Measurements from ENCODE around the gene NDP.
"Not testable (repeated sequence)": the region's sequence is repeated elsewhere in the genome, so short reads cannot be mapped to it uniquely, and the experiment has no call there.

NDP gene

GRCh38 chrX:43971966-43972961, 926 bp downstream of the NDP start:
- DNase-seq (ENCODE audit: low read depth, low spot score): no peak

- DNase-seq (ENCODE audit: low read depth, low spot score): no peak
Observed at GRCh38 chrX:43970528-43970927, 2.7 kb downstream of the NDP start.

DNA sequence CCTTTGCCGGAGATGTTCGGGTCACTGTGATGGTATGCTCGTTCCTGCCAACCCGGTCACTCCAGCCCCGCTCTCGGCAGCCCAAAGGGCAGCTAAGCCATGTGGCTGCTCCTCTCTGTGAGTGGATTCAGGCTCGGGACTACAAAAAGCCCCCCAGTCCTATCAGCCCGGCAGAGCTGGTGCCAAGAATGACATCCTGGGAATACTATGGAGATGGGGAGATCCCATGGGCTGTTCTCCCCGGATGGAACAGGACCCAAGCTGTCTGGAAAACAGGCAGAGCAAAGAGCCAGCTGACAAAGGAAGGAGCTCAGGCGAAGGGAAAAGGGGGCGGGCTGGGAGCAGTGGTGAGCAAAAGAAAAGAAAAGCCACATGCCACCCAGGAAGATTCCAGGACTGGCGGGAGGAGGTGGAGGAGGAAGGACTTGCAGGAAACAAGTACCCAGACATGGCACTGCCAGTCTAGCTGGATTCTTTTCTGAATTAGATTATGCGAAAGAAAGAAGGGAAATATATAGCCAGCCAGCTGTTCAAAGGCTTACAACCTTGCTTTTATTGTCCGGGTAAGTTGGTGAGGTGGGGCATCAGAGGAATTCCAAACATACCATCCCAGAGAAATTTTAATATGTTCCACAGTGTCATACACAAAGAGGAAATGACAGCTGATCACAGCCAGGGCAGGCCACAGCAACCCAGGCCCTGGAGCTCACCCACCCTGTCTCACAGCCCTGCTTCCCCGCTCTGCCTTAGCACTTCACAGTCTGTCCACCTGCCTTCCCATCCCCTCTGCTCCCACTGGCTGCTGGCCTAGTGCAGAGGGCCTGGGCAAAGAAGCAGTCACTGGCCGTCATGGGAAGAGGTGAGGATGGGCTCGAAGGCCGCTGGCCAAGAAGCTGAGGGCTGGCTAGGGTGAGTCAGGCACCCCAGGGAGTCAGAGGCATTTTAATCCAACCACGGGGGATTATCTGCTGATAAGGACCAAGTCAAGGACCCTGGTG, 3.4 kb downstream of the NDP start:
- no peak for DNase-seq (ENCODE audit: low read depth, low spot score)

- no peak for DNase-seq (ENCODE audit: low read depth, low spot score)
Observed at GRCh38 chrX:43968359-43968781, 4.8 kb downstream of the NDP start.

DNA sequence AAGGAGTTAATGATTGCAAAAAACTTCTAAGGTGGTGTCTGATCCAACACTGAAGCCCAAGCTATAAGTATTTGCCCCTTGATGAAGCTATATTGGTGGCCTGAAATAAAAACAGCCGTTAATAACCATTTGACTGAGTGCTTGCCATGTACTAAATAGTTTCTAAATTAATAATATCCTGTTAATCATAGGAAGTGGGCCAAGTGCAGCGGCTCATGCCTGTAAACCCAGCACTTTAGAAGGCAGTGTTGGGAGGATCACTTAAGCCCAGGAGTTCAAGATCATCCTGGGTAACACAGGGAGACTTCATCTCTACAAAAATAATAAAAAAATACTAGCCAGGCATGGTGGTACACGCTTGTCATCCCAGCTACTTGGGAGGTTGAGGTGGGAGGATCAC, 8.3 kb downstream of the NDP start:
- DNase-seq (ENCODE audit: low read depth, low spot score): no peak

DNA sequence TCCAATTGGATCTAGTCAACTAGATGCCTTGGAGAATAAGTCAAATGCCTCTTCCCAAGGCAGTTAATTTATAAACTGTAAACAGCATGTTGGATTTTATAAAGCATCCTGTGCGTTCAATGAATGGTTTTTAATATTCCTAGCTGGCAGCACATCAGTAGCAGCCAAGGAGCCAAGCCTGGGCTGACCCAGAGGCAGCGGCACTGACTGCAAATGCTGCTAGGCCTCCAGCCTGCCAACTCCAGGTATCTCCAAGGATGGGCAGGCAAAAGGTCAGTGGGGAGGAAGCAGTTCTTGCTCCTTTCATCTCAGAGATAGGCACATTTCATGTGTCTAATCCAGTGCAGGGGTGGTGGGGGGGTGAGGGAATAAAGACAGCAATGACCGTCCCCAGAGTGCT, 9.5 kb downstream of the NDP start:
- DNase-seq (ENCODE audit: low read depth, low spot score): no peak

DNA sequence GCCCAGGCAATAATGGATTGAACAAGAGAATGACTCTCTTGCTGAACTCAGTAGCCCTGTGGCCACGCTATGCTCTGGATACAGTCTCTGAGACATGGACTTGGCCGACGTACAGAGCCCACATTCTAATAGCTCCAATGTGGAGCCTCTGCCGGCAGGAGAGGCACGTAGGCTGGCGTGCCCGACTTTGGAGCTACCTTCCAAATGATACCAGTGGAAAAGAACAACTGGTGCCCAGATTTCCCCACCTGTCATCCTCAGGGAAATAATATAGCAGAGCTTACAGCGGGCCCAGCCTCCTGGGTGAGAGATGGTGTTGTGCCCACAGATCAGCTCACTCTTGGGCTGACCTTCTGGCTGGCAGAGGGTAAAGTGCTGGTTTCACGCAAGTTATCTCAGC, 10.6 kb downstream of the NDP start:
- no peak for DNase-seq (ENCODE audit: low read depth, low spot score)

- DNase-seq (ENCODE audit: low read depth, low spot score): no peak
Observed at GRCh38 chrX:43961699-43962098, 11.5 kb downstream of the NDP start.

DNA sequence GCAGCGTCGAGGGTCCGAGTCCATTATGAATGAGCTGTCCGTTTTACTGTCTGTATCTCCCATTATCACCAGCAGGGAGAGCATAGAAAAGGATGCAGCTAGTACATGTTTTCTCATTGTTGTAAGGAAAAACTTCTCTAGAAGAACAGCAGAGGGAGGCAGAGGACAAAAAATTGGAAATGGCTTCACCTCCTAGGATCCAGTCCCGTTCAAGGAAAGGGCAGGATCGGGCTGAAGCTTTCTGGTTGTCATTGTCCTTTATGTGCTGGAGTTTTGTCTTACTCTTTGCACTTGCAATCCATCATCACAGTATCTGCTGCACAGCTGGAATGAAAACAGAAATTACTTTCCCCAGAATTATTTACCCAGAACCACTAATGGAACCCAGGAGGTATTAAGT, 14.7 kb downstream of the NDP start:
- no peak for DNase-seq (ENCODE audit: low read depth, low spot score)

DNA sequence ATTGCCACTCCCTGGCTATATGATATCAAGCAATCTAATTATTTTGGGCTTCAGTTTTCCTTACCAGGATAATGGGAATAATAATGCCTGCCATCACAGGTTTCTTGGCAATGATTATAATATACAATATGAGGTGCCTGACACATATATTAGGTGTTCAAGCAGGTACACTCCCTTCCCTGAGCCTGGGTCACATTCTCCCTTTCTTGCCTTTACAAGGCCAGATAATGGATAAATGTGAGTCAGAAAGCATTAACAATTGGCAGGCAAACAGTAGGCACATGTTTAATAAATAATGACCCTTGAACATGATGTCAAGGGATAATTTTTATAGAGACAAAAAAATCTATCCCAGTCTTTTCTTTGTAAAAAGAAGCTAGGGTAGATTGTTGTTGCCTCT, 17.2 kb downstream of the NDP start:
- no peak for DNase-seq (ENCODE audit: low read depth, low spot score)

GRCh38 chrX:43953218-43953617, 20.0 kb downstream of the NDP start:
- DNase-seq (ENCODE audit: low read depth, low spot score): no peak

DNA sequence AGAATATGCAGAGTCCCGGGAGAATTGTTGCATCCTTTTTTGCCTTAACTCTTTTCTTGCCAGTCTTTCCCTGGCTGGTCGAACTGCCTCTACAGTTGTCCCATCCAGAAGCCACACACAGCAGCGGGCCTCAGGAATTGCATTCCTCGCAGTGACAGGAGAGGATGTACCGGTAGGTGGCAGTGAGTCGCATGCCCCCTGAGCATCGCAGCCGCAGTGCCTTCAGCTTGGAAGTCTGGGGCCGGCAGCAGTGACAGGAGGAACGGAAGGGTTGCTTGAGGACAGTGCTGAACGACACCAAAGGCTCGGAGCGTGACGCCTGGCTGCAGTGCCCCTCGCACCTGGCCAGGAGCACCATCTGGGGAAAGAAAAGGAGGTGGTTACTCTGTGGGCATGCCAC, 23.5 kb downstream of the NDP start:
- DNase-seq (ENCODE audit: low read depth, low spot score): no peak

DNA sequence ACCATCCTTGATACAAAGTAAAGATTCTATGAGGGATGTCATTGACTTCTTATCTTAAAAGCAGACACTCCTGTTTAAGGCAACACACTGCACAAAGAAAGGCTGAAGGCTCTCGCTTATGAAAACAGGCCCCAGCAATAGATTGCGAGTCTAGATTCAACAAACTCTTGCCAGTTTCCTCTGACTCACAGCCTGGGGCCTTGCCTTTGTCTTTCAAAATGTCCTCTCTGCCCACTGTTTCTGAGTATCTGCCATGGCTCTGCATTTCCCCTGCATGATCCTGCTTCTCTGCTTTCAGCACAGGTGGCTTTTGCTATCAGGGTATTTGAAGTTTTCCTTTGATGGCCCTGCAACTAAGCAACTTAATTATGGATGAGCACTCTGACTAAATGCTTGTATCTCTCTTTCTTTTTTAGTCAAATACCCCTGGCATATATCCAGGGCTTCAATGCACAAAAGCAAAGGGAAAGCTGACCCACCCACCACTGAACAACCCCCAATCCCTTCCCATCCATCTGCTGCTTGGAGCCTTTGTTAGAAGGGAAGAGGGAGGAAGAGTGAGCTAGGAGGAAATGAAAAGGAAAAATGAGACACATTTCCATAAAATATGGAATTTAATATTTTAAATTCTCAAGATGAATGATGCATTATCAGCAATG, 32.2 kb downstream of the NDP start:
- DNase-seq (ENCODE audit: low read depth, low spot score): no peak

DNA sequence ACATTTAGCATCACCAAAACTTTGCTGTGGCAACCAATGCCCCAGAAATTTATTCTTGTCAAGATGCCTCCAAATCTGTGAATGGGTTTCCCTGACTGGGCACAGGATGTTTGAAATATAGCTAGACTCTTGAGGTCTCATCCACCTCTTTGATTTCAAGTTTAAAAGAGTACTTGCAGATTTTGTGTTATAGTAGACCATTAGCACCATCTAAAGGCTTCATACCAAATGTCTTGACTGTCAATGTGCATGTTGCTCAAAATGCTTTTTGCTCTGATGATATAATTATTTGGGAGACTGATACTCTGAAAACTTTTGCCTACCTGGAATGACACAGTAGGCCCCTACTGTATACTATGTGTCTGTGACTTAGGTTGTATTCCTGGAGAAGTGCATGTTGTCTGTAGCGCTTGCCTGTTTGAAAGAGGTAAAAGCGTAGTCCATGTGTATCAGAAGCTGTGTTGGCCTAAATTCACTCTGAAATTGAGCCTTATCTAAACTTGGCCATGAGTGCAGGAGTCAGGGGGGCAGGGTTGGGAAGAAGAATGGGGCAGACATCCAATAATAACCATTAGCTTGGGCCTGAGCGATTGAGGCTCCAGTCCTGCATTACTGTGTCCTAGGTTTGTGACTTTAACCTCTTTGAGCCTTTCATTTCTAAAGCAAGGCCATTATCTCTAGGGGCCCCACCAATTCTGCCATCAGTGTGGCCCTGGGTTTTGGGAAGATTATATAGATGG, 33.8 kb downstream of the NDP start:
- no peak for DNase-seq (ENCODE audit: low read depth, low spot score)

GRCh38 chrX:43922032-43922431, 51.2 kb downstream of the NDP start:
- DNase-seq (ENCODE audit: low read depth, low spot score): not testable (repeated sequence)

DNA sequence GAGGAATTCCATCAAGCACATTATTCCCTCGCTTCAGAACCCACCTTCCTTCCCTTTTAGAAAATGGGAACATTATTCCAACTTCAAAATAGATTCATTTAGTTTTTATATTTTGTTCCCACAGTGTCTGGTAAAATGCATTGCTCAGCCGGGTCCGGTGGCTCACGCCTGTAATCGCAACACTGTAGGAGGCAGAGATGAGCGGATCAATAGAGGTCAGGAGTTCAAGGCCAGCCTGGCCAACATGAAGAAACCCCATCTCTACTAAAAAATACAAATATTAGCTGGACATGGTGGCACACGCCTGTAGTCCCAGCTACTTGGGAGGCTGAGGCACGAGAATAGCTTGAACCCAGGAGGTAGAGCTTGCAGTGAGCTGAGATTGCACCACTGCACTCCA, 62.4 kb downstream of the NDP start:
- DNase-seq (ENCODE audit: low read depth, low spot score): not testable (repeated sequence)

DNA sequence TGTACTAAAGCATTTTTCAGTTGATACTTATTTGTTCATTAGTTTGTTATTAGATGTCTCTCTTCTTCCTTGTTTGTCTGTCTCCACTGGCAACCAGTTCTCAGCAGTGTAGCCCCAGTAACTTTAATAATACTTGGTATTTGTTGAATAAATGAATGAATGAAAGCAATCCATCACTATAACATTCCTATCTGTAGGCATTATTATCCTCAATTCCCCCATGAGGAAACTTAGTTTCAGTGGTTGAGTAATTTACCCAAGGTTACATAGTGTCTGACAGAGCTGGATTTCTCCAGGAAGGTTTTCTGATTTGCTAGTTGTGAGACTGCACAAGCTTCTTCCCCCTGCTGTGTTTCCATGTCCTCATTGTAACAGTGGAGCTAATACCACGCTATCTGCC, 63.2 kb downstream of the NDP start:
- no peak for DNase-seq (ENCODE audit: low read depth, low spot score)

GRCh38 chrX:43909141-43909540, 64.0 kb downstream of the NDP start:
- DNase-seq (ENCODE audit: low read depth, low spot score): no peak

GRCh38 chrX:43899878-43900815, 73.0 kb downstream of the NDP start:
- DNase-seq (ENCODE audit: low read depth, low spot score): no peak

Measured in activated naive CD8-positive, alpha-beta T cell treated with anti-CD3 and anti-CD28 coated beads, Interleukin-2, amount 50 U/mL, for 16 hours (primary cell).